ENCODE data around the gene CCKAR.

CCKAR gene

GRCh38 chr4:26464420-26465095 lies 25.7 kb downstream of the CCKAR start:
- TF ChIP-seq TAF1 (IDR thresholded peaks at IDR 0.05; ENCODE audit: borderline replicate concordance, insufficient read depth, low read length) (no peak), SIN3A (IDR thresholded peaks at IDR 0.05; ENCODE audit: borderline replicate concordance, insufficient read depth, low read length) (no peak), POLR2AphosphoS5 (IDR thresholded peaks at IDR 0.05; ENCODE audit: low read depth, low read length) (no peak), FOXP2 (optimal IDR thresholded peaks at IDR 0.05; ENCODE audit: borderline replicate concordance, extremely low read depth, extremely low read length, insufficient read depth) (no peak)
- TF ChIP-seq, protein P1, sequence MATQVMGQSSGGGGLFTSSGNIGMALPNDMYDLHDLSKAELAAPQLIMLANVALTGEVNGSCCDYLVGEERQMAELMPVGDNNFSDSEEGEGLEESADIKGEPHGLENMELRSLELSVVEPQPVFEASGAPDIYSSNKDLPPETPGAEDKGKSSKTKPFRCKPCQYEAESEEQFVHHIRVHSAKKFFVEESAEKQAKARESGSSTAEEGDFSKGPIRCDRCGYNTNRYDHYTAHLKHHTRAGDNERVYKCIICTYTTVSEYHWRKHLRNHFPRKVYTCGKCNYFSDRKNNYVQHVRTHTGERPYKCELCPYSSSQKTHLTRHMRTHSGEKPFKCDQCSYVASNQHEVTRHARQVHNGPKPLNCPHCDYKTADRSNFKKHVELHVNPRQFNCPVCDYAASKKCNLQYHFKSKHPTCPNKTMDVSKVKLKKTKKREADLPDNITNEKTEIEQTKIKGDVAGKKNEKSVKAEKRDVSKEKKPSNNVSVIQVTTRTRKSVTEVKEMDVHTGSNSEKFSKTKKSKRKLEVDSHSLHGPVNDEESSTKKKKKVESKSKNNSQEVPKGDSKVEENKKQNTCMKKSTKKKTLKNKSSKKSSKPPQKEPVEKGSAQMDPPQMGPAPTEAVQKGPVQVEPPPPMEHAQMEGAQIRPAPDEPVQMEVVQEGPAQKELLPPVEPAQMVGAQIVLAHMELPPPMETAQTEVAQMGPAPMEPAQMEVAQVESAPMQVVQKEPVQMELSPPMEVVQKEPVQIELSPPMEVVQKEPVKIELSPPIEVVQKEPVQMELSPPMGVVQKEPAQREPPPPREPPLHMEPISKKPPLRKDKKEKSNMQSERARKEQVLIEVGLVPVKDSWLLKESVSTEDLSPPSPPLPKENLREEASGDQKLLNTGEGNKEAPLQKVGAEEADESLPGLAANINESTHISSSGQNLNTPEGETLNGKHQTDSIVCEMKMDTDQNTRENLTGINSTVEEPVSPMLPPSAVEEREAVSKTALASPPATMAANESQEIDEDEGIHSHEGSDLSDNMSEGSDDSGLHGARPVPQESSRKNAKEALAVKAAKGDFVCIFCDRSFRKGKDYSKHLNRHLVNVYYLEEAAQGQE (IDR thresholded peaks at IDR 0.05; ENCODE audit: insufficient read depth in 1 of 2, low read depth in 2 of 2, low read length in 2 of 2): no peak

- TF ChIP-seq FOXP2 (optimal IDR thresholded peaks at IDR 0.05; ENCODE audit: borderline replicate concordance, extremely low read depth, extremely low read length, insufficient read depth): no peak
- no peak for TF ChIP-seq POLR2AphosphoS5 (IDR thresholded peaks at IDR 0.05; ENCODE audit: low read depth, low read length)
- no peak for TF ChIP-seq SIN3A (IDR thresholded peaks at IDR 0.05; ENCODE audit: borderline replicate concordance, insufficient read depth, low read length)
- TF ChIP-seq TAF1 (IDR thresholded peaks at IDR 0.05; ENCODE audit: borderline replicate concordance, insufficient read depth, low read length): no peak
- TF ChIP-seq, protein P1 (IDR thresholded peaks at IDR 0.05; ENCODE audit: insufficient read depth in 1 of 2, low read depth in 2 of 2, low read length in 2 of 2): no peak
These were observed 26.9 kb downstream of the CCKAR start for GRCh38 chr4:26463386-26463785.

- TF ChIP-seq, protein P1 (IDR thresholded peaks at IDR 0.05; ENCODE audit: insufficient read depth in 1 of 2, low read depth in 2 of 2, low read length in 2 of 2): no peak
- TF ChIP-seq TAF1 (IDR thresholded peaks at IDR 0.05; ENCODE audit: borderline replicate concordance, insufficient read depth, low read length) (no peak), POLR2AphosphoS5 (IDR thresholded peaks at IDR 0.05; ENCODE audit: low read depth, low read length) (no peak), SIN3A (IDR thresholded peaks at IDR 0.05; ENCODE audit: borderline replicate concordance, insufficient read depth, low read length) (no peak), FOXP2 (optimal IDR thresholded peaks at IDR 0.05; ENCODE audit: borderline replicate concordance, extremely low read depth, extremely low read length, insufficient read depth) (no peak)
These were observed 27.4 kb downstream of the CCKAR start for GRCh38 chr4:26462874-26463273.

DNA sequence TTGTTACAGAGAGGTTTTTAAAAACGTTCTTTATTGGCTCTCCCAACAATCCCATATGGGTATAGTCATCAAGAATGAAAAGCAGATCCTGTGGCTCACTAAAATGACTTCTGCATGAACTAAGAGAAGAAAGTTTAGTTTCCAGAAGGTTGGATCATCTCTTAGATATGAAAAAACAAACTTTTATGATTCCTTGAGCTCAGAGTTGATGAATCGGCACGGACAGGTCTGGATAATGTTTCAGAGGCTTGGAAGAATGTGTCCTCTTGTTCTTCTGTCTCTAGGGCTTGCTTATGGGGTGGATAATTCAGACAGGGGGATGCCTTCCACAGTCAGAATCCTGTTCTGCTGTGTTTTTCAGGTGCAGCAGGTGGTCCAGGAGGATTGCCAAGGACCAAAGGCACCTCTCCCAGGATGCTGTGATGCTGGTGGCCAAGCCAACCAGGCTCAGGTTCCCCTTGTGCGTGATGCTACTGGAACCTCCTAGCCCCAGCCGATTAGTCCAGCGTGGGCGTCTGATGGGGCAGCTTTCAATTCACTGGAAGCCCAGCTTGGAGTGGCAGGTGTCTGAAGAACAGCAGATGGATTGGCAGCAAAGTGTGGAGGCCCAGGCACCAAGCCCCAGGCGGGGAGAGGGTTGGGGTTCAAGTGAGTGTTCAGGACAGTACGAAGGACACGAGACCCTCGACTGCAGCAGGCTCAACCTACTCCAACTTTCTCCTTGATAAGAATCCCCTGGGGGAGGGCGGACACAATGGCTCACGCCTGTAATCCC lies 30.3 kb downstream of the CCKAR start:
- TF ChIP-seq, protein P1 (IDR thresholded peaks at IDR 0.05; ENCODE audit: insufficient read depth in 1 of 2, low read depth in 2 of 2, low read length in 2 of 2): no peak
- TF ChIP-seq FOXP2 (optimal IDR thresholded peaks at IDR 0.05; ENCODE audit: borderline replicate concordance, extremely low read depth, extremely low read length, insufficient read depth) (no peak), SIN3A (IDR thresholded peaks at IDR 0.05; ENCODE audit: borderline replicate concordance, insufficient read depth, low read length) (no peak), POLR2AphosphoS5 (IDR thresholded peaks at IDR 0.05; ENCODE audit: low read depth, low read length) (no peak), TAF1 (IDR thresholded peaks at IDR 0.05; ENCODE audit: borderline replicate concordance, insufficient read depth, low read length) (no peak)

Measured in PFSK-1 (cell line).